Ovary (tissue), 9 donors: Measurements from ENCODE around the gene PRSS1. TPM values are rescaled to one million over a fixed set of nuclear protein-coding genes. Genes with fewer than 3 reads are reported as not detected.

Experiments
- DNase-seq, 5 donors: peaks; one replicate each; pipeline ENCODE4 v3.0.0-alpha.2; 2019 to 2020
- H3K27ac ChIP-seq, 2 donors: fragments of 200-600 bp; one replicate each; pipeline versions ENCODE4 v1.5.1 to v1.8.0; 2019 to 2022
- H3K27me3 ChIP-seq: fragments of 200-600 bp; one replicate; pipeline ENCODE4 v1.8.0; 2022
- H3K36me3 ChIP-seq: fragments of 200-600 bp; sonication (generic); one replicate; pipeline ENCODE4 v1.5.1; 2019
- H3K4me1 ChIP-seq: one replicate; pipeline ENCODE4 v1.8.1; 2013; ENCODE audit warnings: mild to moderate bottlenecking, moderate library complexity; ENCODE audit not compliant: insufficient read depth
- H3K4me3 ChIP-seq: fragments of 200-600 bp; sonication (generic); one replicate; pipeline ENCODE4 v1.5.1; 2017
- H3K9me3 ChIP-seq, 2 donors: fragments of 200-600 bp in 1 of 2; sonication (generic) in 1 of 2; one replicate each; pipeline versions ENCODE4 v1.5.1 to v1.8.1; 2013 to 2019; ENCODE audit warnings: mild to moderate bottlenecking in 1 of 2, moderate library complexity in 1 of 2
- CTCF ChIP-seq, 3 donors: fragments of 450-650 bp in 2 of 3; fragments of 200-600 bp in 1 of 3; IDR thresholded peaks; one replicate each; pipeline versions ENCODE4 v1.5.1 to v1.8.0; 2016 to 2022; ENCODE audit warnings: antibody characterized with exemption in 3 of 3, mild to moderate bottlenecking in 1 of 3
- EP300 ChIP-seq: sonication (generic); formaldehyde crosslinking; IDR thresholded peaks from one replicate; pipeline ENCODE4 v1.6.1; 2017; ENCODE audit warnings: antibody characterized with exemption
- POLR2A ChIP-seq: fragments of 450-650 bp; IDR thresholded peaks from one replicate; pipeline ENCODE4 v1.6.1; 2017; ENCODE audit warnings: antibody characterized with exemption, mild to moderate bottlenecking, moderate library complexity
- WGBS, 3 donors: extraction: QIAGEN DNeasy Blood & Tissue Kit in 1 of 3; methylation state at CpG; one replicate each; pipeline versions ENCODE4 v1.1.5 to v1.1.7; 2013 to 2017; 5-methylcytosine and 5-hydroxymethylcytosine counted together
- intact Hi-C, 4 donors: fragments of 100-400 bp; cut with DNase I; formaldehyde crosslinking; loops; one replicate each; pipeline versions ENCODE4 v1.11.0 to v1.15.1; 2022 to 2023
- polyA plus RNA-seq, 2 donors: library from polyadenylated mRNA; stranded (reverse); fragments of 200-250 nt in 1 of 2; fragments of 350-450 nt in 1 of 2; fragmentation: Illumina TruSeq in 1 of 2; extraction: RNeasy Lipid Tissue Mini Kit (QIAGEN cat#74804) in 1 of 2; gene quantifications; one replicate each; pipeline ENCODE4 v1.2.3, GENCODE V29; 2013 to 2014
- total RNA-seq, 7 donors: library from RNA; depleted of rRNA in 2 of 7; stranded (reverse); fragments of >200 nt in 2 of 7; fragmentation: NEBNext Ultra II Directional in 3 of 7; extraction: Animal tissue kit (Norgen Biotek cat#: 25700) in 3 of 7; gene quantifications; one replicate each; pipeline versions ENCODE4 v1.1.0 to v1.2.4, GENCODE V29; 2016 to 2023
- donor health status: DM: no; HTN: no; CAD: no; lungs with moderate emphysema.
- donor health status: DM: no; HTN: no; CAD: no.
- donor health status: Bipolar disorder and iron deficiency.
- donor health status: DM: yes; HTN: yes; CAD: no.
- donor health status: DM: no; HTN: no; CAD: no.
- donor health status: DM: yes; HTN: yes; CAD: no.

The PRSS1 gene
- total and polyA plus RNA-seq, 9 donors = 0.15 to 35.0 (median 2.6) TPM; not detected in 4

DNA sequence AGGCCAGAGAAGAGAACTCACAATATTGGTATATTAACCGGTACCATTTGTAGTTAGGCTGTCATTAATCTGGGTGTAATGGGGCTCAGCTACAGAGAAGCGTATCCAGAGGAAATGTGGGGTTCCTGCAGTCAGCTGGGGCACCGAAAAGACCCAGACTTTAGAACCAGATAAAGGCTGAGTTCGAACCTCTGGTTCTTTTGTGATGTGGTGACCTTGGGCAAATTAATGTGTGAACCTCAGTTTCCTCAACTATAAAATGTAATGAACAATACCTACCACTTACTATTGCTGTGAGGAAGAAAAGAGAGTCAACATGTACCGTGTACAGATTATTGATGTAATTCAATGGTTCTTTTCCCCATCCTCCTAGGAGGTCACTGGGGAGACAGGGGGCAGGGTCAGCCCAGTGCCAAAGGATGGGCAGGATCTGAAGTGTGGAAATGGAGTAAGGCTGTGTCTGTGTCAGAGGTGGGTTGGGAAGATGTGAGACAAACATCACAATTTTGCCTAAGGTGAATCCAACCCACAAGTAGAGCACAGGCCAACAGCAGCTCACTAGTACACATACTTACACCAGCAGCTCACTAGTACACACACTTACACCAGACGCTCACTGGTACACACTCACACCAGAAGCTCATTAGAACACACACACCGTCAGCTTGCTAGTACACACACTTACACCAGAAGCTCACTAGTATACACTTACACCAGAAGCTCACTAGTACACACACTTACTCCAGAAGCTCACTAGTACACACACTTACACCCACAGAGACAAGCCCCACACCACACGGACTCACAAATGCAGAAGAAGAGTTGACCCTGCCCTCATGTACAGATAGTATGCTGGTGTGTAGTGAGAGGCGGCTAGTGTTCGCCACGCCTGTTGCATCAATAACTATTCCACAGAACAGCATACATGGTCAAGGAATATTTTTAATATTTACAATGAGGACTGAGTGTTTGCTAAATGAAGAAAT lies 49.5 kb downstream of the PRSS1 start:
- H3K9me3 ChIP-seq = no peaks in the 10 kb centered on the region
- intact Hi-C loops = no loop called here
- H3K4me3 ChIP-seq = no peak overlapping the region
- H3K27me3 ChIP-seq = no peaks in the 10 kb centered on the region
- H3K27ac ChIP-seq = no peak overlapping the region
- TF ChIP-seq POLR2A (no peak), CTCF (IDR thresholded peaks at IDR 0.05) (no peak), EP300 (no peak)
- WGBS, 3 donors = 91 to 92% (median 91%) methylated on average over 11 of the region's 11 CpGs
- DNase-seq = no peak
- no peaks in the 10 kb centered on the region for H3K4me1 ChIP-seq
- no peaks in the 10 kb centered on the region for H3K36me3 ChIP-seq

DNA sequence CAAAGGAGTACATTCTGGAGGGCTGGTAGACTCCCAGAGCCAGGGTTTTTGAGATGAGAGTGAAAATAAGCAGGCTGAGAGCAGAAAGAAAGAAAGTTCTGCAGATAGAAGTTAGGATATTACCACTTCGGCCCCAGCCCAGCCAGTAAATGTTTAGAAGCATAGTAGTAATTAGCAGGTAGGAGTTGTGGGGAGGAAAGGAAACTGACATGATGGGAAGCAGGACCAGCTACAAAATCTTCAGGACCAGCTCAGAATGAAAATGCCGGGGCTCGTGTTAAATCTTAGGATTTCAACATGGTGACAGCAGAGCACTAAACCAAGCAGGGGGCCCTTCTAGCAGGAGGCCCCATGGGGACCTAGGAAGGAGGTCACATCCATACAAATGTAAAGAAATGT lies 50.2 kb downstream of the PRSS1 start:
- Histone ChIP-seq H3K9me3 (no peaks in the 10 kb centered on the region), H3K27me3 (no peaks in the 10 kb centered on the region), H3K36me3 (no peaks in the 10 kb centered on the region), H3K4me3 (no peak overlapping the region), H3K4me1 (no peaks in the 10 kb centered on the region), H3K27ac (no peak overlapping the region)
- intact Hi-C loops = no loop called here
- WGBS, 3 donors = 82 to 89% (median 85%) methylated on average over 3 of the region's 3 CpGs
- DNase-seq = no peak
- no peak for TF ChIP-seq CTCF (IDR thresholded peaks at IDR 0.05)
- no peak for TF ChIP-seq POLR2A
- no peak for TF ChIP-seq EP300

- Histone ChIP-seq H3K27me3 (no peaks in the 10 kb centered on the region), H3K4me1 (no peaks in the 10 kb centered on the region), H3K27ac (no peak overlapping the region), H3K9me3 (no peaks in the 10 kb centered on the region), H3K36me3 (no peaks in the 10 kb centered on the region), H3K4me3 (no peak overlapping the region)
- WGBS, 3 donors = 88 to 93% (median 89%) methylated on average over 1 of the region's 1 CpG
- no peak for DNase-seq
- TF ChIP-seq CTCF (IDR thresholded peaks at IDR 0.05) (no peak), POLR2A (no peak), EP300 (no peak)
- intact Hi-C loops = no loop called here
Measured at GRCh38 chr7:142800088-142800487, 50.8 kb downstream of the PRSS1 start.

- Histone ChIP-seq H3K9me3 (no peaks in the 10 kb centered on the region), H3K27me3 (no peaks in the 10 kb centered on the region), H3K4me1 (no peaks in the 10 kb centered on the region), H3K27ac (no peak overlapping the region), H3K4me3 (no peak overlapping the region), H3K36me3 (no peaks in the 10 kb centered on the region)
- intact Hi-C loops = no loop called here
- WGBS, 3 donors = 84 to 91% (median 87%) methylated on average over 7 of the region's 7 CpGs
- DNase-seq = no peak
- TF ChIP-seq CTCF (IDR thresholded peaks at IDR 0.05) (no peak), EP300 (no peak), POLR2A (no peak)
Measured at GRCh38 chr7:142800699-142801260, 51.5 kb downstream of the PRSS1 start.
